T follicular helper cell (primary cell): ENCODE data around the gene BOK.

Source experiments
- DNase-seq: peaks from one replicate; pipeline ENCODE4 v3.0.0-alpha.2; 2020; ENCODE audit warnings: low read depth

The BOK gene

DNA sequence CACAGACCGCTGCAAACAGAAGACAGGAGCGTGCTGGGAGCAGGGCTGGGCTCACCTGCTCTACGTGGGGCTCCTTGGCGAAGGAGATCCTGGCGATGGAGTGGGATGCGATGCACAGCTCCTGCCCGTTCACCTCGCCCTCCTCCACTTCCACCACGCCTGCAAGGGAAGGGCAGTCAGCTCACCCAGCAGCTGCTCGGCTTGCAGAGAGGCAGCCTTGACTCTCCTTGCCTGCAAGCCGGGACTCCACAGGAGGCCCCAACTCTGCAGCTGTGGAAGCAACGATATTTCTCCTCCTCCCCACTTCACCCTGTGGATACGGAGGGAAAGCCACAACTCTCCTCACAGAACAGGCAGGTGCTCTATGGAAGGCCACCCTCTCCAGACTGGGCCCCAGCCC is 43.3 kb downstream of the BOK start:
- DNase-seq: no peak

GRCh38 chr2:241602720-241603119 is 44.2 kb downstream of the BOK start:
- no peak for DNase-seq

GRCh38 chr2:241603686-241604085 is 45.1 kb downstream of the BOK start:
- DNase-seq: no peak

GRCh38 chr2:241606186-241606585 is 47.6 kb downstream of the BOK start:
- DNase-seq: no peak

DNA sequence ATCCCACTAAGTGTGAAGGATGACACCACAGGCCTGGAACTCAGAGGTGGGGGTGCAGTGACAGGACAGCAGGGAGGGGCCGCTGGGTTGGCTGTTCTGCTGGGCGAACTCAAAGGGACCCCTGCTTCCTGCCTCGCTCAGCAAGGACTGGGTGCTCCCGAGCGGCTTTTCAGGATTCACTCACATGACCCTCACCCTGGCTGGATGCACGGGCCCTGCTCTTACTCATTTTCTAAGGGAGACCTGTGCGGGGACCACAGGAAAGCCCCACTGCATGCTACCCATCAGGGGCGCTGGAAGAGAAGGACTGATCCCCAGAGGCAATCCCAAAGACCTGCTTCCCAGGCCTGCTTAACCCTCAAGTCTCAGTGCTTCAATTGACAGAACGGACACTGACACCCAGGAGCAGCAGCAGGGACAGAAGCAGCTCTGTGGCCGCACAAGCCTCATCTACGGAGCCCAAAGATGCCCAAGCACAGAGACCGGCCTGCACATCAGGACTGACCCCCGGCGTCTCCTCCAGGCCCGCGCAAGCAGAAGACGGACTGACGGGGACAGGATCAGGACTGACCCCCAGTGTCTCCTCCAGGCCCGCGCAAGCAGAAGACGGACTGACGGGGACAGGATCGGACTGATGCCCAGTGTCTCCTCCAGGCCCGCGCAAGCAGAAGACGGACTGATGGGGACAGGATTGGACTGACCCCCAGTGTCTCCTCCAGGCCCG is 48.8 kb downstream of the BOK start:
- DNase-seq: no peak

DNA sequence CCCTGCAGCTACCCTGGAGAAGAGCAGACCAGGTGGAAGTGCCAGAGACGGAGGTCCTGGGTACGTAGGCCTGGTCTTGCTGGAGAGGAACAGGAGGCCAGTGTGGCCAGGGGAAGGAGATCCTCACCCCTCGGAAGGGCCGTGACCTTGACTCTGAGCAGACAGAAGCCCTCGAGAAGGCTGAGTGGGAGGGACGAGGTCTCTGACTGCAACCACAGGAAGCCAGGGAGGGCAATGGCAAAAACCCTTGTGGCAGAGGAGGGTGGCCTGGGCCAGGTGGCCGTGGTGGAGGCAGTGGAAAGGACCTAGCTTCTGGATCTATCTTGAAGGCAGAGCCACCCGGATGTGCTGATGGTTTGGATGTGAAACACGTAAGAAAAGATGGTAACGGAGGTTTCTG is 50.3 kb downstream of the BOK start:
- no peak for DNase-seq

DNA sequence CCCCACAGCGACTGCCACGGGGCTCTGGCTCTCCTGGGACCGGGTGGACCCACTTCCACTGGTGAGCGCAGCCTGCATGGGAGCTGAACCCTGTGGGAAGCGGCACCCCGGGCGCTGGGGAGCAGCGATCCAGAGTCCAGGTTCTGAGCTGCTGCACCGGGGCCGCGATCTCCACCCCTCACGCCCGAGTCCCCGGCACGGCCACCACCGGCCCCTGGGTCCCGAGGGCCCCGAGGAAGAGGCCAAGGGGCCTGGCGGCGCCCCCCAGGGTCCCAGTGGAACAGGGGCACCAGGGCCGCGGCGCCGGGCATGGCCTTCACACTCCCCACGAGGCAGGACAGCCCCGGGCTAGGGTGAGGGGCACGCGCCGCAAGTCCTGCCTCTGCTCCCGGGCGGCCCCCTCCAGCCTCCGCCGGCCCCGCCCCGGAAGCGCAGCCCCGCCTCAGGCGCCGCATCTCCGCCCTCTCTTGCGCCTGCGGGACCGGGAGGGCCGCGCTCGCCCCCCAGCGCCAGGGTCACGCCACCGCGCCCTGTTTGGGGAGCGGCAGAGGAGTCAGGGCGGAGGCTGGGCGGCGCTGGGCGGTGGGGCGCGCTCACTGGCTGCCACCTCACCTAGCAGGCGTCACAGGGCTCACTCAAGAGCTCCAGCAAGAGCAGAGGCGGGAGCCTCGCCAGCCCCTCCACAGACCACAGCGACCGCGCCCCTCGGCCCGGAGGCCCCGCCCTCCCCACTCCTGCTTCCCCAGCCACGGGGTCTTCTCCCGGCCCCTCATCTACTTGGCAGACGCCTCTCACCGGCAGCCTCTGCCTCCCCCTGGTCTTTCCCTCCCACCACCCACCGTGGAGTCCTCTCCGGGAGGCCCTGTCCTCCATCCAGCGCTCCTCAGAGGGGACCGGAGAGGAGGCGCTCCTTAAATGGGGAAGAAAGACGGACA is 51.6 kb downstream of the BOK start:
- peak; percentile 86 for DNase-seq

DNA sequence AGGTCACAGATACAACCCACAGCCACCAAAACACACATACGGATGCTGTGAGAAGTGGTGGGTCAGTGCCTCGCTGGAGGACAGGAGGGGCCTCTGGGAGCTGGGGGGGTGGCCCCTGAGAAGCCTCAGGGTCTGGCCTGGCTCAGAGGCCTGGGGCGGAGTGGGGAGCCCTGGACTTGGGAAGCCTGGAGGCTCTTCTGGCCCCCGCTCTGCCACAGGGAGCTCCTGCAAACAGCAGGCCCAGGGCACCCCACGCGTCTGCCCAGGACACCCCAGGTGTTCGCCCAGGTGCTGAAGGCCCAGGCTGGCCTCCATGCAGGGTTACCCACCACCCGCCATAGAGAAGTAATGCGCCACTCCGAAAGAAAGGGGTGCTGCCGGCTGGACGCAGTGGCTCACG is 52.5 kb downstream of the BOK start:
- no peak for DNase-seq

DNA sequence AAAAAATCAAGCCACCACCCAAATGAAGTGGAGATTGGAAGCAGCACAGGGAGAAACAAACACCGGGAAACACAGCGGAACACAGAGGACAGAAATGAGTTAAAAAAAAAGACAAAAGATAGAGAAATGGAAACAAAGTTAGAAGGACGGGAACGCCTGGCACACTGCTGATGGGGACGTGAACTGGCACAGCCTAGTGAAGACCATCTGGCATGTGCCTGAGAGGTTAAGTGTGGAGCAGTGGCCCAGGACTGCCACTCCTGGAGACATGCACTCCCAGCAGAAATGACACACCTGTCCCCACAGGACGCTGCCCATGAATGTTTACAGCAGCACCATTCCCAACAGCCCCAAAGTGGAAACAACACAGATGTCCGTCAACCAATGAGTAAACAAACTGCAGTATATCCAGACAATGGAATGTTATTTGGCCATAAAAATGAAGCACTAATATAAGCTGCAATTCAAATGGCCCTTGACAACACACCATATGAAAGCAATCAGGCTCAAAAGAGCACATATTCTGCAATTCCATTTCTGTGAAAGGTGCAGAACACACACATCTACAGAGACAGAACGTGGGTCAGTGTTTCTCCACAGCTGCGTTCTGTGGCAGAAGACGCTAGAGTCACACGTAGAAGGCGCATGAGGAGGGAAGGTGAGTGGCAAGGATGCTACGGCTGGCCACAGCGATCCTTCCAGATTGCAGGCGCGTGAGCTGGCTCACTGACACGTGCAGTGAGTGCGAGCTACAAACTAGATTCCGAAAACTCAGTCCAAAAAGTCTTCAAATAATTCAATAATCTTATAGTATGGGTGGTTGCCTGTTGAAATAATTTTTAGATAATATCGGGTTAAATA is 53.8 kb downstream of the BOK start:
- no peak for DNase-seq

GRCh38 chr2:241613017-241613780 is 54.7 kb downstream of the BOK start:
- no peak for DNase-seq

GRCh38 chr2:241615041-241615440 is 56.5 kb downstream of the BOK start:
- no peak for DNase-seq

DNA sequence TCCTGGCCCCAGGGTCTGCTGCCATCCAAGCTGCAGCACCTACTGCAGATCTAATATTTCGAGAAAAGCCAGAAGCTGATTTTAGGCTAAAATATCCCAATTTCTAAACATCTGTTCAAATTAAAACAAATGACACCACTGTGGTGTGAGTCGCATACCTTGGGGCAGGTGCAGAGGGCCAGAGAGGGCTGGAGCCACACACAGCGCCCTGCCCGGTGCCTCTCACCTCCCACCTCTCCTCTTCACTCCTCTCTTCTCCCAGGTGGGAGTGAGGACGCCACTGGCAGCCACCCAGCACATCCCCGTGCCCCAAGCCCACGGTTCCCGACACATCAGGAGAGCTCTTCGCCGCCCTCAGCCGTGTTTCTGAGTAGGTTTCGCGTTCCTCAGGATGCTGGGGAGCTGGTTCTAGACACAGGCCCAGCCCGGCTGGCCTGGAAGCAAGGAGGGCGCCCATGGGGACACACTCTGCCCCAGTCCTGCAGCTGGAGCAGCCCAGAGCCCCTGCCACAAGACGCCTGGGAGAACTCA is 57.0 kb downstream of the BOK start:
- no peak for DNase-seq

DNA sequence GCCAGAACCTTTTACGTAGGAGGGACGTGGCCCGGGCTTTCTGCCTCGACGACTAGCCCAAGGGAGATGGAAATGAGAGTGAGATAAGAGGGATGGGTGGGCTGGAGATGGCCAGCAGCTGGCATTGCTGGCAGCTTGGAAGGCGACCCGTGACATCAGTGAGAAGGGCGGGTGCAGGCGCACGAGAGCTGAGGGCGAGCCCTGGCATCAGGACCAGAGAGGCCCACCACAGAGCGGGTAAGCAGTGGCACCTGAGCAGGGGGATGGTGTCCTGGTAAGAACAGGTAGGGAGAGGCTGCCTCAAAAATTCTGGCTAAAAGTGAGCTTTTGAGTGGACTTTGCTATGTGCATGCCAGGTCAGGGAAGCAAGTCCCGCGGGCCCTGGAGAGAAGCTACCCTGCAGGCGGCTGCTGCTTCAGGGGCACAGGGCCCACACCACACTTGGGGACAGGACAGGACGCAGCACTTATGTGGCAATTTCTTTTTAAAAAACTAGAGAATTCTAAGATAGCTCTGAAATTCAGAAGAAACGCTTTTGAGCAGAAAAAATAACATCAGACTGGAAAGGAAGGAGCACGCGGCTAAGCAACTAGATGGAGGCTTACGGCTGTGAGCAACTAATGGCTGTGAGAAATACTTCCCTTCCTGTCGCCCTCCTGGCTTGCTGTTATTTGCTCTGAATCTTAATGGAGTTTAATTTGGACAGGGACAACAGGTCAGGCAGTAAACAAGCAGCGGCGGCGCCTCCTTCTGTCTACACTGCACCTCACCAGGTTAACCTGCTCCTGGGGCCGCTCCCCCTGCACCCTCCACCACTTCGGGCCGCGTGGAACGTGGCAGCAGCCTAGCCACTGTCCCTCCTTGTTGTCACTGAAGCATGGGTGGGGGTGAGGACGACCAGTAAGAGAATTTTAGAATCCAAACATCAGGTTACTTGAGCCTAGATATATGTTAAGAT is 57.9 kb downstream of the BOK start:
- no peak for DNase-seq

GRCh38 chr2:241617431-241618154 is 59.0 kb downstream of the BOK start:
- no peak for DNase-seq

DNA sequence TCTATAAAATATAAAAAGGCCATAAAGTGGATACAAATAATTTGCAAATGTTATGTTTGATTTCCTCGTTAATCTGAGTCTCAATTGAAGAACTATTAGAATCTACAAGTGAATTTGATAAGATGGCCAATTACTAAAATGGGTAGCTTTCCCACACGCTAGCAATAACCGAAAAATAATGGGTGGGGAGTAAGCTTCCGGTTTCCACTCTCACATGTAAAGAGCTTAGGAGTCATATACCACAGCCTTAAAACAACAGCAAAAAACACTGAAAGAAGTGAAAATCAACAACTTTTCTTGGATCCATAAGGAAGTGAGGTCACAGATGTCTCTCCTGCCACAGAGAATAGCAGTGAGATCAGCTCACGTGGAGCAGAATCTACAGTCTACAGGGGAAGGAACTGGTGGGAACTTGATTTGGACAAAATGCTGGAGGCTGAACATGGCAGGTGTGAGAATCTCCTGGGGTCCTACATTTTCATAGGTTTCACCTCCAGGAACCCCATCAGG is 59.8 kb downstream of the BOK start:
- no peak for DNase-seq

DNA sequence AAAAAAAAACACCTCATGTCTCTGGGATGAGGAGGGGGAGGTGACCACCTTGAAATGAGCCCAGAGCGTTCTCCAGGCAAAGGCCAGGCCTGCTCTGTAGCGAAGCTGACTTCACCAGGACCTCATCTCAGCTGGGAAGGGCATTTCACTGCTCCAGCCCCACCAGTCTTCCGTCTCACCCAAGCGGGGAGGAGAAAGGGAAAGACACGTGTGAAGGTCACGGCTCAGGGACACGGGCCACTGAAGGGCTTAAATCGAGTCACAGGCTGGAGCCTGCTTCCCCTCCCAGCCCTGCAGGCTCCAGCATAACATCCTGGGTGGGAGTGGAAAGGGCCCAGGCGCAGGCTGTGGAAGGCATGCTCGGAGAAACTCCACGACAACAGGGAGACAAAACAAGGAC is 60.3 kb downstream of the BOK start:
- DNase-seq: no peak

- DNase-seq: no peak
Measured at GRCh38 chr2:241619597-241620418, 61.3 kb downstream of the BOK start.

GRCh38 chr2:241620419-241620769 is 61.8 kb downstream of the BOK start:
- no peak for DNase-seq
